LNCaP clone FGC (cell line): Measurements from ENCODE around the gene ANKRD55.

Experiments used
- DNase-seq: peaks from one replicate; pipeline ENCODE4 v3.0.0-alpha.2; 2011; ENCODE audit warnings: low read depth
- H3K4me3 ChIP-seq: 2 replicates; pipeline ENCODE4 v1.5.1; 2011; ENCODE audit warnings: mild to moderate bottlenecking, low read depth, low read length, control low read depth
- CTCF ChIP-seq: IDR thresholded peaks from 2 replicates; pipeline ENCODE4 v1.5.1; 2012; ENCODE audit warnings: mild to moderate bottlenecking; ENCODE audit not compliant: control insufficient read depth, insufficient read depth; ENCODE audit errors: extremely low read depth

ANKRD55 gene

GRCh38 chr5:56115589-56115988 is 117.5 kb downstream of the ANKRD55 start:
- no peak overlapping the region for H3K4me3 ChIP-seq
- no peak for TF ChIP-seq CTCF
- DNase-seq, result no peak

- no peak for TF ChIP-seq CTCF
- H3K4me3 ChIP-seq, result no peak overlapping the region
- no peak for DNase-seq
Measured at GRCh38 chr5:56112526-56113121, 120.5 kb downstream of the ANKRD55 start.

DNA sequence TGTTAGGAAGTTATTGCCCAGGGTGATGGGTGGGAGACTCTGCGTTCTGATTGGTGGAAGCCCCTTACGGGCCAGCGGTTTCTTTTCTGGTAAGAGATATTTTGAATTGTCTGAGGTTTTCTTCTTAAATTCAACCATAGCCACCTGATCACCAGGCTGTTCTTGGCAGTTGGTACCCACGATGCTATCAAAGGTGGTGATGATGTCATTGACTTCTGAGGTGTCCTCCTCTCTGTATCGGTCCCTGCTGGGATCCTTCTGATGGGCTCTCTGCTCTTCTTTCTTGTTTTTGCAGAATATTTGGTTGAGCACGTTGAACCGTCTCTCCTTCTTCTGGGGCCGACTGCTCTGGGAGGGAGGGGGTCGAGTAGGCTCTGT is 121.7 kb downstream of the ANKRD55 start:
- no peak for DNase-seq
- no peak overlapping the region for H3K4me3 ChIP-seq
- no peak for TF ChIP-seq CTCF

DNA sequence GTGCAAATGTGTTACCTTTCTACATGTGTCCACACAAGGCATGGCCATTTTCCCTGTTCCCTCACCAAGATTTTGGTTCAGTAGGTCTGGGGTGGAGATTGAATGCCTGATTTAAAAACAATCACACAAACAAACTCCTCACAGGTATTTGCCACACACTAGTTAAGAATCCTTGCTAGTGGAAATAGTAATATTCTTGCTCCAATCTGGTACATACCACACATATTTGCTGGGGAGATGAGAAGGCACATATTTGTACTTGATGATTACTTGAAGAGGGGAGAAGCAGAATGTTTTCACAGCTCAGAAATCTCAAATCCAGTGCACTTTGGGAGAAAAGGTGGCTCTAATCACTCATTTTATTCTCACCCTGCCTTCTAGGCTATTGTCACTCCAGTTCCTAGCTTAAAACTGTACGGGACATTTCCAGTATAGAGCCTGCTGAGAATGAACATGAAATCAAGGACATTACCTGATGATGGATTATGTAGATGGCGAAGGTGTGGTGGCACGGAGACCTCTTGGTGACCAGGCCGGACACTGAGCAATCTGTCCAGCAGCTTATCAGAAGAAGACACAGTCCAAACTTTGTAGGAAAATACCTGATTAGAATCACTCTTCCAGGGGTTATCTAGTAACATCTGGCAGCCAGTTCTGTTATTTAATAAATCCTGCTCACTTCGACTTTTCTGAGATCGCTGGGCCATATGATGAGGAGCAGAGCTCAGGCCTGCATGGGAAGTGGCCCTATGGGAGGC is 122.3 kb downstream of the ANKRD55 start:
- no peak overlapping the region for H3K4me3 ChIP-seq
- no peak for DNase-seq
- no peak for TF ChIP-seq CTCF

GRCh38 chr5:56108246-56108645 is 124.9 kb downstream of the ANKRD55 start:
- no peak for TF ChIP-seq CTCF
- H3K4me3 ChIP-seq, result no peak overlapping the region
- DNase-seq, result no peak

- H3K4me3 ChIP-seq, result no peak overlapping the region
- TF ChIP-seq CTCF, result no peak
- no peak for DNase-seq
Measured at GRCh38 chr5:56106837-56107236, 126.3 kb downstream of the ANKRD55 start.
